B cell (primary cell): ENCODE measurements around the gene KDM5B. TPM values are rescaled to one million over a fixed set of nuclear protein-coding genes. Genes with fewer than 3 reads are reported as not detected.

Experiments
- ATAC-seq: fragments of 200-7000 bp; cut with Tn5 transposase; one replicate; pipeline ENCODE4 v1.10.0; 2021; ENCODE audit warnings: low read depth, mild to moderate bottlenecking, moderate number of reproducible peaks, moderate library complexity
- CTCF ChIA-PET: fragments of 350-600 bp; sonication (Branson Sonifier 250); formaldehyde crosslinking; loops from one replicate; lab custom pipeline; 2021; ENCODE audit warnings: antibody characterized with exemption, inconsistent platforms; lab: Charles Lee
- POLR2A ChIA-PET: fragments of 350-600 bp; sonication (Branson Sonifier 250); formaldehyde crosslinking; loops from one replicate; lab custom pipeline; 2021; ENCODE audit warnings: antibody characterized with exemption; lab: Charles Lee
- DNase-seq: peaks from one replicate; pipeline ENCODE4 v3.0.0; 2013
- H2AFZ ChIP-seq: 2 replicates; pipeline ENCODE4 v1.6.1; 2012; ENCODE audit warnings: mild to moderate bottlenecking, low read depth, low read length; ENCODE audit not compliant: insufficient read depth, poor library complexity, severe bottlenecking
- H3K27ac ChIP-seq, 2 donors: 1 replicate in 1 of 2; 2 replicates in 1 of 2; pipeline ENCODE4 v1.5.1; 2012 to 2013; ENCODE audit warnings: low read length in 2 of 2, mild to moderate bottlenecking in 2 of 2, moderate library complexity in 1 of 2
- H3K27me3 ChIP-seq, 4 experiments: fragments of 200-600 bp in 1 of 4; sonication (generic) in 1 of 4; replicated peaks in 1 of 4; 1 replicate in 2 of 4; 2 replicates in 2 of 4; pipeline versions ENCODE4 v1.6.1 to v1.7.0; 2013 to 2016; ENCODE audit warnings: low read length in 3 of 4, mild to moderate bottlenecking in 2 of 4, mixed read lengths in 1 of 4, moderate library complexity in 1 of 4; ENCODE audit not compliant: insufficient read depth in 4 of 4, control insufficient read depth in 3 of 4; ENCODE audit errors: control extremely low read depth in 1 of 4
- H3K36me3 ChIP-seq, 2 experiments: replicated peaks in 1 of 2; 1 replicate in 1 of 2; 2 replicates in 1 of 2; pipeline versions ENCODE4 v1.6.1 to v1.7.1; 2013; ENCODE audit warnings: low read length in 1 of 2; ENCODE audit not compliant: insufficient read depth in 2 of 2, control insufficient read depth in 1 of 2; ENCODE audit errors: control extremely low read depth in 1 of 2, extremely low read depth in 1 of 2
- H3K4me1 ChIP-seq, 2 donors: fragments of 200-600 bp in 1 of 2; sonication (generic) in 1 of 2; 1 replicate in 1 of 2; 2 replicates in 1 of 2; pipeline versions ENCODE4 v1.5.1 to v1.6.1; 2013 to 2017; ENCODE audit warnings: low read length in 2 of 2; ENCODE audit not compliant: control insufficient read depth in 2 of 2, insufficient read depth in 2 of 2
- H3K4me2 ChIP-seq: replicated peaks from 2 replicates; pipeline ENCODE3; 2012; ENCODE audit warnings: mild to moderate bottlenecking, low read depth, low read length; ENCODE audit not compliant: poor library complexity, severe bottlenecking
- H3K4me3 ChIP-seq, 5 experiments: fragments of 200-600 bp in 1 of 5; sonication (generic) in 1 of 5; 1 replicate in 3 of 5; 2 replicates in 2 of 5; pipeline versions ENCODE4 v1.5.1 to v1.7.0; 2011 to 2016; ENCODE audit warnings: low read length in 4 of 5, mild to moderate bottlenecking in 4 of 5, low read depth in 2 of 5, control low read depth in 1 of 5, moderate library complexity in 1 of 5; ENCODE audit not compliant: insufficient read depth in 1 of 5; ENCODE audit errors: control extremely low read depth in 1 of 5, extremely low read depth in 1 of 5
- H3K79me2 ChIP-seq: fragments of 200-600 bp; sonication (generic); one replicate; pipeline ENCODE4 v1.6.0; 2016; ENCODE audit warnings: low read length; ENCODE audit not compliant: control insufficient read depth, insufficient read depth
- H3K9ac ChIP-seq: fragments of 200-600 bp; sonication (generic); 2 replicates; pipeline ENCODE4 v1.6.1; 2017; ENCODE audit warnings: mild to moderate bottlenecking, low read length, moderate library complexity
- H3K9me3 ChIP-seq, 3 donors: one replicate each; pipeline versions ENCODE4 v1.6.1 to v1.7.1; 2013; ENCODE audit warnings: low read length in 2 of 3; ENCODE audit not compliant: control insufficient read depth in 2 of 3, insufficient read depth in 1 of 3; ENCODE audit errors: control extremely low read depth in 1 of 3
- H4K20me1 ChIP-seq: 2 replicates; pipeline ENCODE4 v1.6.0; 2012; ENCODE audit warnings: mild to moderate bottlenecking, low read length; ENCODE audit not compliant: insufficient read depth, control insufficient read depth, poor library complexity, severe bottlenecking
- H3K27ac Mint-ChIP-seq: one replicate; pipeline ENCODE4 v1.8.0; 2021; ENCODE audit warnings: mixed read lengths
- H3K27me3 Mint-ChIP-seq: one replicate; pipeline ENCODE4 v1.8.0; 2021; ENCODE audit warnings: mixed read lengths
- H3K4me1 Mint-ChIP-seq: one replicate; pipeline ENCODE4 v1.8.0; 2021; ENCODE audit warnings: mixed read lengths
- H3K4me3 Mint-ChIP-seq: one replicate; pipeline ENCODE4 v1.8.0; 2021; ENCODE audit warnings: mixed read lengths
- H3K9me3 Mint-ChIP-seq: one replicate; pipeline ENCODE4 v1.8.0; 2022; ENCODE audit warnings: mixed read lengths; ENCODE audit not compliant: insufficient read depth
- EZH2 ChIP-seq: IDR thresholded peaks from 2 replicates; pipeline ENCODE4 v1.6.1; 2012; ENCODE audit warnings: borderline replicate concordance, low read depth, mild to moderate bottlenecking, moderate library complexity, low read length; ENCODE audit not compliant: insufficient read depth, poor library complexity, severe bottlenecking
- whole genome bisulfite sequencing: methylation state at CpG from one replicate; pipeline ENCODE4 v1.1.5; 2013; ENCODE audit warnings: missing lambda C conversion rate; ENCODE audit not compliant: insufficient coverage; 5-methylcytosine and 5-hydroxymethylcytosine counted together
- intact Hi-C: fragments of 100-400 bp; cut with micrococcal nuclease; formaldehyde crosslinking; loops from one replicate; pipeline ENCODE4 v1.10.0; 2022
- polyA plus RNA-seq: library from polyadenylated mRNA; depleted of rRNA; stranded (reverse); fragments of >200 nt; gene quantifications from 2 replicates; pipeline ENCODE4 v1.2.3, GENCODE V29; 2012
- total RNA-seq, 2 donors: library from RNA; stranded (reverse); fragments of 120-200 nt in 1 of 2; gene quantifications; 1 replicate in 1 of 2; 2 replicates in 1 of 2; pipeline versions ENCODE4 v1.2.3 to v1.2.4, GENCODE V29; 2013 to 2022
- TF ChIP-seq, protein P1 (sequence below): fragments of 200-600 bp; IDR thresholded peaks from one replicate; pipeline ENCODE4 v1.8.0; 2022; ENCODE audit warnings: antibody characterized with exemption, mild to moderate bottlenecking

KDM5B gene
- total and polyA plus RNA-seq, 2 donors (not counting 1 experiment from before 2014, with no cell fraction given), result 11.2 to 62.7 TPM

DNA sequence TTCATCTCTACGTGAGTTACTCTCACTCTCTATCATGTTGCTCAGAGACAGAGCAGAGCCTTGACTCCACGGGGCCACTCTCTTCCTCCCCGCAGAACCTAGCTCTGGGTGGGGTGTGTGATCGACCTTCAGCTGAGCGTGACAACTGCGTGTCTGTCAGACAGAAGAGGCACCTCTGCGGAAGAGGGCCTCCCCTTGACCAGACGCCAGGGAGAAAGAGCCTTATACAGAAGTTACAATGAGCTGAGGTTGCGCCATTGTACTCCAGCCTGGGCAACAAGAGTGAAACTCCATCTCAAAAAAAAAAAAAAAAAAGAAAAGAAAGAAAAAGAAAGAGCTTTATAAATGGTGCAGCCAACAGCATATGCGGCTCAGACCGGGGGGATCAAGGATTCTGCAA, 120.9 kb downstream of the KDM5B start:
- ATAC-seq (no peak), DNase-seq (no peak)
- Histone ChIP-seq H3K9me3 (no peaks in the 10 kb centered on the region), H4K20me1 (no peaks in the 10 kb centered on the region), H3K79me2 (no peaks in the 10 kb centered on the region), H3K27ac (no peak overlapping the region), H3K4me3 (no peak overlapping the region), H3K9ac (no peak overlapping the region), H3K27me3 (peaks cover 0 to 23% (median 4%) of the 10 kb centered on the region in 4 experiments), H3K4me2 (no peak overlapping the region), H3K36me3 (no peaks in the 10 kb centered on the region), H2AFZ (no peak overlapping the region), H3K4me1 (no peaks in the 10 kb centered on the region)
- Mint-ChIP-seq H3K4me1 (no peaks in the 10 kb centered on the region), H3K27ac (no peak overlapping the region), H3K9me3 (no peaks in the 10 kb centered on the region), H3K27me3 (peaks cover 44% of the 10 kb centered on the region), H3K4me3 (no peak overlapping the region)
- ChIA-PET CTCF (no interaction called here), POLR2A (no interaction called here)
- WGBS, result 78% methylated on average over 9 of the region's 11 CpGs
- intact Hi-C loops, result no loop called here
- TF ChIP-seq EZH2, result no peak
- TF ChIP-seq, protein P1, sequence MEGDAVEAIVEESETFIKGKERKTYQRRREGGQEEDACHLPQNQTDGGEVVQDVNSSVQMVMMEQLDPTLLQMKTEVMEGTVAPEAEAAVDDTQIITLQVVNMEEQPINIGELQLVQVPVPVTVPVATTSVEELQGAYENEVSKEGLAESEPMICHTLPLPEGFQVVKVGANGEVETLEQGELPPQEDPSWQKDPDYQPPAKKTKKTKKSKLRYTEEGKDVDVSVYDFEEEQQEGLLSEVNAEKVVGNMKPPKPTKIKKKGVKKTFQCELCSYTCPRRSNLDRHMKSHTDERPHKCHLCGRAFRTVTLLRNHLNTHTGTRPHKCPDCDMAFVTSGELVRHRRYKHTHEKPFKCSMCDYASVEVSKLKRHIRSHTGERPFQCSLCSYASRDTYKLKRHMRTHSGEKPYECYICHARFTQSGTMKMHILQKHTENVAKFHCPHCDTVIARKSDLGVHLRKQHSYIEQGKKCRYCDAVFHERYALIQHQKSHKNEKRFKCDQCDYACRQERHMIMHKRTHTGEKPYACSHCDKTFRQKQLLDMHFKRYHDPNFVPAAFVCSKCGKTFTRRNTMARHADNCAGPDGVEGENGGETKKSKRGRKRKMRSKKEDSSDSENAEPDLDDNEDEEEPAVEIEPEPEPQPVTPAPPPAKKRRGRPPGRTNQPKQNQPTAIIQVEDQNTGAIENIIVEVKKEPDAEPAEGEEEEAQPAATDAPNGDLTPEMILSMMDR, result no peak

- Mint-ChIP-seq H3K27ac (no peak overlapping the region), H3K27me3 (peaks cover 50% of the 10 kb centered on the region), H3K4me3 (no peak overlapping the region), H3K4me1 (no peaks in the 10 kb centered on the region), H3K9me3 (no peaks in the 10 kb centered on the region)
- Histone ChIP-seq H3K4me1 (no peaks in the 10 kb centered on the region), H3K27ac (no peak overlapping the region), H3K27me3 (peaks cover 0 to 29% (median 8%) of the 10 kb centered on the region in 4 experiments), H2AFZ (no peak overlapping the region), H4K20me1 (no peaks in the 10 kb centered on the region), H3K9ac (no peak overlapping the region), H3K4me2 (no peak overlapping the region), H3K9me3 (no peaks in the 10 kb centered on the region), H3K4me3 (no peak overlapping the region), H3K79me2 (no peaks in the 10 kb centered on the region), H3K36me3 (no peaks in the 10 kb centered on the region)
- WGBS, result 91% methylated on average over 2 of the region's 6 CpGs
- DNase-seq (no peak), ATAC-seq (no peak)
- intact Hi-C loops, result no loop called here
- POLR2A ChIA-PET, result no interaction called here
- CTCF ChIA-PET, result interaction anchor here (0.6 kb wide), 1 partner anchor 107 kb away, joined by 3 read pairs; no protein-coding TSS in a partner anchor
- TF ChIP-seq, protein P1, result no peak
- TF ChIP-seq EZH2, result no peak
These were observed 122.6 kb downstream of the KDM5B start for GRCh38 chr1:202685641-202686040.
